HG02623 (cell line): Measurements from ENCODE around the gene IMPDH1.

Source experiments
- ATAC-seq: cut with Tn5 transposase; IDR thresholded peaks from one replicate; pipeline ENCODE4 v1.9.1; 2021; ENCODE audit warnings: moderate library complexity; ENCODE audit not compliant: unreplicated experiment

Gene IMPDH1

GRCh38 chr7:128435327-128435686, 25.5 kb upstream of the IMPDH1 start:
- ATAC-seq = no peak

DNA sequence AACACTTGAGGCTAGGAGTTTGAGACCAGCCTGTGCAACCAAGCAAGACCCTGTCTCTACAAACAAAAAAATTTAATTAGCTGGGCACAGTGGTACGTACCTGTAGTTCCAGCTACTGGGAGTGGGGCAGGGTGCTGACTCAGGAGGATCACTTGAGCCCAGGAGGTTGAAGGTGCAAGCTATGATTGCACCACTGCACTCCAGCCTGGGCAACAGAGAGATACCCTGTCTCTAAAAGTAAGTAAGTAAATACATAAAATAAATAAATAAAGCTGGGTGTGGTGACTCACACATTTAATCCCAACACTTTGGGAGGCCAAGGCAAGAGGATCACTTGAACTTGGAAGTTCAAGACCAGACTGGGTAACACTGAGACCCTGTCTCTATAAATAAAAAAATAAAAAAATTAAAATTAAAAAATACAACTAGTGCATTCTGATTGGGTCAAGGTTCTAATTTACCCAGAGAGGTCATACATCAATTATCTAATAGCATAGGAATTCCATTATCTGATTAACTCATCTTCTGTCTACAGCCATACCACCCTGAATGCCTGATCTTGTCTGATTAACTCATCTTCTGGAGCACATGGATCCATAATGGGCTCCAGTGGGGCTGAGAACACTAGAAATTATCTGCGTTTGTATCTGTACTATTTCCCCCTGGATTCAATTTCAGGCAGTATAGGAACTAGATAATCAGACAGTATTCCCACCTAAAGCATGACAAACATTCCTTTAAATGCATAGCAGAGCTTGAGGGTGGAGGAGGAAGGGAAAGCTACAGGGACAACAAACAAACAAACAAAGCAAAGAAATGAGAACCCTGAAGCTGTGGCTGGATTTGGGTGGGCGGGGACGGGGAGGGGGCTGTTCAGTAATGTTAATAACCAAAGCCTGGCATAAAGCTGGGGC, 24.9 kb upstream of the IMPDH1 start:
- no peak for ATAC-seq

DNA sequence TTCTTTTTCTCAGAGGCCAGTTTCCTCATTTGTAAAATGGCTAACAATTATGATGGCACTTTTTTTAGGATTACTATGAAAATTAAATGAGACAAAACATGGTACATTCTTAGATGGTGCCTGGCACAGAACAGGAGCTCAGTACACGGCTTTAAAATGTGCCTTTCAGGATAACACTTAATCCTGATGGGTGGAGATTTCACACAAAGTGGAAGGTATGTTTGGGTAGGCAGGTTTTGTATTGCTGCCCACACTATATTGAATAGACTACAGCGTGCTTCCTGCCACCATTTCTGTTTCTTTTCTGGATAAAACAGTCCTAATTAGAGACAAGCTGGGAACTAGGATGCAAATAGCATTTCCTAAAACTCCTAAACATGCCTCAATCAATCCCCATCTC, 22.0 kb upstream of the IMPDH1 start:
- ATAC-seq = no peak

DNA sequence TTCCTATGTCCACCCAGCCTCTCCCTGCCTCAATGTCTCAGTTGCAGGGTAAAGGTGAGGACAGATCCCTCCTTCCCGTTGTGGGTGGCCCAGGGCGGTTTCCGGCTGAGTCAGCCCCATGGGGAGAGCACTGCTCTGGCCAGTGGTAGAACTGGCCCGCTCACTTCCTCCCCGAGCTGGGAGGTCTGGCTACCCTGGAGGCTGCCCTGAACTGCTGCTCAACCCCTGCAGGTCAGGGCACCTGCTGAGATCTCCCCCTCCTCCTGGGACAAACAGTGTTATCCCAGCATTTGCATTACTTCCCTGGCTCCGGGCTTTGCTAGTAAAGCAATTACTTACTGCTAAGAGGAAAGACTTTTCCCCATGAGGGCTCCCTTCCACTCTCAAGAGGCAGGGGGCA, 21.4 kb upstream of the IMPDH1 start:
- no peak for ATAC-seq

GRCh38 chr7:128430207-128430606, 20.4 kb upstream of the IMPDH1 start:
- ATAC-seq = no peak

GRCh38 chr7:128427289-128427891, 17.6 kb upstream of the IMPDH1 start:
- no peak for ATAC-seq

- ATAC-seq = no peak
Observed at GRCh38 chr7:128425850-128426249, 16.1 kb upstream of the IMPDH1 start.

GRCh38 chr7:128424686-128425275, 15.0 kb upstream of the IMPDH1 start:
- ATAC-seq = no peak

- no peak for ATAC-seq
Observed at GRCh38 chr7:128422842-128423241, 13.1 kb upstream of the IMPDH1 start.

DNA sequence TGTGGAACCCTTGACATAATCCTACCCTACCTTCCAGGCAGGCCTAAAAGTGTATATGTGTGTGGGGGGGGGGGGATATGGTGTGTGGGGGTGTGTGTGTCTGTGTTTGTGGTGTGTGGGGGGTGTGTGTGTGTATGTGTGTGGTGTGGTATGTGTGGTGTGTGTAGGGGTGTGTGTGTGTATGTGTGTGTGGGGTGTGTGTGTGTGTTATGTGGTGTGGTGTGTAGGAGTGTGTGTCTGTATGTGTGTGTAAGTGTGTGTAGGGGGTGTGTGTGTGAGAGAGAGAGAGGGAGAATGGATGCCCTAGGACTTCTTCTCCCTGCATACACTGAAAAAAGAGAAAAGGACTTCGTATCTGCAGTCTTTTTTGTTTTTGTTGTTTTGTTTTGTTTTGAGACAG, 12.3 kb upstream of the IMPDH1 start:
- no peak for ATAC-seq

DNA sequence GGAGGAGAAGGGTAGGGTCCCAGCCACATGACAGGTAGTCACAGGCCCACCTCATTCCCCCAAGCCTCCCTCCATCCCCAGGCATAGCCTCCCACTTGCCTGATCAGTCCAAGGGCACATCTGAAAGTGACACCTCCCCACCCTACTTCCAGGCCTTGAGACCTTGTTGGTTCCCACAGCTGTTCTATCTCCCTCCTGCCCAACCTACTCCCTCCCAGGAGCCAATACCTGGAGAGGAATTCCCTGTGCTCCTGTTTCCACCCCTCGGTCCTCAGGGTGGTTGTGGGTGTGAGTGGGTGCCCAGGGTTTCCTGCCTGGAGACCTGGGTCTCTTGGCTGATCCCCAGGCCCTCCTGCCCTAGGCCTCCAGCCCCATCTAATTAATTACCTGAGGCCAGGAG, 11.6 kb upstream of the IMPDH1 start:
- no peak for ATAC-seq

- no peak for ATAC-seq
Observed at GRCh38 chr7:128420773-128421172, 11.0 kb upstream of the IMPDH1 start.

- no peak for ATAC-seq
Observed at GRCh38 chr7:128419257-128419656, 9.5 kb upstream of the IMPDH1 start.

DNA sequence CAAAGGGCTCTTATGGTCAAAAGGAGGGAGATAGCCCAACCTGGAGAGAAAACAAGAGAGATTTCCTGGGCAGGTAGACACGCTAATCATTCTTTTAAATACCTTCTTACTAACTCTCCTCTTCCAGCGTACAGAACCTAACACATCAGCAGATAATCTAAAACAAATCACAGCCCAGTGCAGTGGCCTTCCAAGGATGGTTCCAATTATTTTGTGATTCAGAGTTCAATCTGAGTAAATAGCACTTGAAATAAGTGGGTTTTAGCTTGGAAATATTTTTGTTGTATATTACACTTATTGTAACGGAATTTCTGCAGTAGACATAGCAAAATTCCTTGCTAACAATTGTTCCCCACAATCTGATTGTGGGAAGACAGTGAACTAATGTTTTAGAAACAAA, 7.3 kb upstream of the IMPDH1 start:
- no peak for ATAC-seq

DNA sequence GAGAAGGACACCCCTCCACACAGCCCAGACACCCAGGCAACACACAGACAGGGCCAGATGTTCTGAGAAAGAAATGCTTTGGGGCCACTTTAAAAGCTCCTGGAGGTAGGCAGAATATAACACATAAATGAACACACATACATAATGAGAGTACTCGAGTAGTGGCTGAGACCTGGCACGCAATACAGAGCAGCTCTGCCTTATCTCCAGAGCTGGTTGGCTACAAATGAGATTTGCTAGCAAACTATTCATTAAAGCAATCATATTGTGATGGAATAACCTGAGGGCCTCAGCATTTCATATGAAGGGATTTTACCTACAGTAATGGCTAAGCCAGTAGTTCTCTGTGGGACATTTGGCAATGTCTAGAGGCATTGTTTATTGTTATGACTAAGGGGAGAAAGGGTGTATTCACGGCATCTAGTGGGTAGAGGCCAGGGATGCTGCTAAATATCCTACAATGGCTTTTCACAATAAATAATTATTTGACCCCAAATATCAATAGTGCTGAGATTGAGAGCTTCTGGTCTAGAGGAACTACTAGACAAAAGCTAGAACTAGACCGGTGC, 5.5 kb upstream of the IMPDH1 start:
- no peak for ATAC-seq

DNA sequence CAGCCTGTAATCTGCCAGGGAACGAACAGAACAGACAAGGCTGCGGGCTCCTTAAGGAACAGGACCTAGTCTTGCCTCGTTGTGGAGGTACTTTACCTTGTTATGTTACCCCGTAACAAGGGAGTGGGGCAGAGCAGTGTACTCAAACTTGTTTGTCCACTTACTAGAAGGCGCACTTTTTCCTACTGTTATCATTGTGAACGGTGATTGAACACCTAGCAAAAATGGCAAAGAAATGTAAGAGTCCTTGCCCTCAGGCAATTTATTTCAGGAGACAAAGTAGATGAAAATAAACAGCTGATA, 620 bp upstream of the IMPDH1 start:
- no peak for ATAC-seq

GRCh38 chr7:128408709-128409595, 830 bp downstream of the IMPDH1 start:
- no peak for ATAC-seq

GRCh38 chr7:128407751-128408708, 1.8 kb downstream of the IMPDH1 start:
- ATAC-seq = no peak

- no peak for ATAC-seq
Observed at GRCh38 chr7:128407233-128407589, 2.6 kb downstream of the IMPDH1 start.
